ENCODE results near the gene ELAVL1. TPM values are rescaled to one million over a fixed set of nuclear protein-coding genes. Genes with fewer than 3 reads are reported as not detected.

Gene ELAVL1
- total and polyA plus RNA-seq, 7 donors, result 22.3 to 57.9 (median 44.5) TPM

- DNase-seq (no peak), ATAC-seq (no peak)
- intact Hi-C loops (cut with DNase I), result no loop called here
- Histone ChIP-seq H3K27me3 (ENCODE audit: insufficient read depth in 3 of 3, low read length in 2 of 3) (no peaks in the 10 kb centered on the region), H3K9me3 (no peaks in the 10 kb centered on the region), H3K27ac (no peak overlapping the region), H3K36me3 (ENCODE audit: insufficient read depth in 1 of 2, low read depth in 1 of 2) (peaks cover 4 to 51% of the 10 kb centered on the region in 2 donors), H3K4me3 (no peak overlapping the region), H3K4me1 (peaks cover 14% of the 10 kb centered on the region)
- WGBS, 3 donors, result 83 to 90% (median 84%) methylated on average over 16 to 19 of the region's 19 CpGs
- TF ChIP-seq, protein P1, sequence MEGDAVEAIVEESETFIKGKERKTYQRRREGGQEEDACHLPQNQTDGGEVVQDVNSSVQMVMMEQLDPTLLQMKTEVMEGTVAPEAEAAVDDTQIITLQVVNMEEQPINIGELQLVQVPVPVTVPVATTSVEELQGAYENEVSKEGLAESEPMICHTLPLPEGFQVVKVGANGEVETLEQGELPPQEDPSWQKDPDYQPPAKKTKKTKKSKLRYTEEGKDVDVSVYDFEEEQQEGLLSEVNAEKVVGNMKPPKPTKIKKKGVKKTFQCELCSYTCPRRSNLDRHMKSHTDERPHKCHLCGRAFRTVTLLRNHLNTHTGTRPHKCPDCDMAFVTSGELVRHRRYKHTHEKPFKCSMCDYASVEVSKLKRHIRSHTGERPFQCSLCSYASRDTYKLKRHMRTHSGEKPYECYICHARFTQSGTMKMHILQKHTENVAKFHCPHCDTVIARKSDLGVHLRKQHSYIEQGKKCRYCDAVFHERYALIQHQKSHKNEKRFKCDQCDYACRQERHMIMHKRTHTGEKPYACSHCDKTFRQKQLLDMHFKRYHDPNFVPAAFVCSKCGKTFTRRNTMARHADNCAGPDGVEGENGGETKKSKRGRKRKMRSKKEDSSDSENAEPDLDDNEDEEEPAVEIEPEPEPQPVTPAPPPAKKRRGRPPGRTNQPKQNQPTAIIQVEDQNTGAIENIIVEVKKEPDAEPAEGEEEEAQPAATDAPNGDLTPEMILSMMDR (IDR thresholded peaks at IDR 0.05), result no peak
These were observed 96.5 kb downstream of the ELAVL1 start for GRCh38 chr19:7908742-7909461.

Other genes starting within 250 kb of the ELAVL1 start
- not detected for gene CLEC4M, start 242.4 kb downstream of the ELAVL1 start, total RNA-seq
- not detected for gene CLEC4M, start 242.4 kb downstream of the ELAVL1 start, polyA plus RNA-seq
- 10 to 100 TPM; 13.9 to 25.9 (median 22.2) TPM for gene EVI5L, start 175.4 kb downstream of the ELAVL1 start, total RNA-seq
- 10 to 100 TPM in 2 of 3 donors, 1 to 10 TPM in 1; 5.8 to 10.7 (median 10.0) TPM for gene EVI5L, start 175.4 kb downstream of the ELAVL1 start, polyA plus RNA-seq
- gene PRR36, start 131.3 kb downstream of the ELAVL1 start, total RNA-seq, result not detected
- gene PRR36, start 131.3 kb downstream of the ELAVL1 start, polyA plus RNA-seq, result not detected
- under 1 TPM; 0.07 to 0.26 (median 0.15) TPM for gene LRRC8E, start 117.1 kb downstream of the ELAVL1 start, total RNA-seq
- under 1 TPM in 2 of 3 donors, not detected in 1; 0.03 to 0.10 TPM for gene LRRC8E, start 117.1 kb downstream of the ELAVL1 start, polyA plus RNA-seq
- 10 to 100 TPM; 42.7 to 72.5 (median 55.5) TPM for gene MAP2K7, start 101.8 kb downstream of the ELAVL1 start, total RNA-seq
- 10 to 100 TPM; 35.4 to 43.9 (median 40.0) TPM for gene MAP2K7, start 101.8 kb downstream of the ELAVL1 start, polyA plus RNA-seq
- 10 to 100 TPM in 1 of 4 donors, 1 to 10 TPM in 3; 4.5 to 13.0 (median 7.5) TPM for gene TGFBR3L, start 90.8 kb downstream of the ELAVL1 start, total RNA-seq
- 1 to 10 TPM; 1.2 to 1.5 (median 1.3) TPM for gene TGFBR3L, start 90.8 kb downstream of the ELAVL1 start, polyA plus RNA-seq
- gene SNAPC2, start 85.3 kb downstream of the ELAVL1 start, total RNA-seq, result 1 to 10 TPM; 4.6 to 8.7 (median 6.7) TPM
- 10 to 100 TPM in 2 of 3 donors, 1 to 10 TPM in 1; 8.4 to 16.0 (median 10.2) TPM for gene SNAPC2, start 85.3 kb downstream of the ELAVL1 start, polyA plus RNA-seq
- under 1 TPM in 1 of 4 donors, not detected in 3; 0.30 TPM for gene CTXN1, start 79.5 kb downstream of the ELAVL1 start, total RNA-seq
- under 1 TPM in 2 of 3 donors, not detected in 1; 0.04 to 0.25 TPM for gene CTXN1, start 79.5 kb downstream of the ELAVL1 start, polyA plus RNA-seq
- gene TIMM44, start 62.0 kb downstream of the ELAVL1 start, total RNA-seq, result 10 to 100 TPM; 67.0 to 95.8 (median 80.0) TPM
- 100 to 1,000 TPM in 2 of 3 donors, 10 to 100 TPM in 1; 95.1 to 173 (median 119) TPM for gene TIMM44, start 62.0 kb downstream of the ELAVL1 start, polyA plus RNA-seq
- not detected for gene CCL25, start 47.1 kb upstream of the ELAVL1 start, total RNA-seq
- under 1 TPM in 1 of 3 donors, not detected in 2; 0.22 TPM for gene CCL25, start 47.1 kb upstream of the ELAVL1 start, polyA plus RNA-seq
- gene FBN3, start 144.0 kb upstream of the ELAVL1 start, total RNA-seq, result under 1 TPM in 2 of 4 donors, not detected in 2; 0.02 to 0.51 TPM
- under 1 TPM; 0.01 to 0.12 (median 0.01) TPM for gene FBN3, start 144.0 kb upstream of the ELAVL1 start, polyA plus RNA-seq
- gene CERS4, start 203.7 kb upstream of the ELAVL1 start, total RNA-seq, result 1 to 10 TPM; 2.1 to 4.8 (median 3.6) TPM
- gene CERS4, start 203.7 kb upstream of the ELAVL1 start, polyA plus RNA-seq, result 1 to 10 TPM; 1.1 to 2.8 (median 1.3) TPM